HepG2 (cell line): ENCODE data around the gene SEC61G. TPM values are rescaled to one million over a fixed set of nuclear protein-coding genes. Genes with fewer than 3 reads are reported as not detected.

ENCODE experiments used
- CC2D1A ChIP-seq: sonication (generic); formaldehyde crosslinking; IDR thresholded peaks from 2 replicates; pipeline ENCODE4 v1.8.1; 2023; ENCODE audit warnings: mild to moderate bottlenecking, missing genetic modification reagents
- CEBPG ChIP-seq: IDR thresholded peaks from 2 replicates; pipeline ENCODE4 v1.6.1; 2016
- EZH2 ChIP-seq: conservative IDR thresholded peaks from 2 replicates; pipeline ENCODE4 v1.6.1; 2012; ENCODE audit warnings: mild to moderate bottlenecking, low read depth, low read length, moderate library complexity
- GPN1 ChIP-seq: sonication (generic); formaldehyde crosslinking; IDR thresholded peaks from 2 replicates; pipeline ENCODE4 v1.5.1; 2020; ENCODE audit warnings: missing genetic modification reagents, borderline replicate concordance
- HES4 ChIP-seq: sonication (generic); formaldehyde crosslinking; IDR thresholded peaks from 2 replicates; pipeline ENCODE4 v1.9.0; 2021; ENCODE audit warnings: mild to moderate bottlenecking, missing genetic modification reagents, borderline replicate concordance
- HOXA3 ChIP-seq: sonication (generic); formaldehyde crosslinking; IDR thresholded peaks from 2 replicates; pipeline ENCODE4 v1.5.0; 2020; ENCODE audit warnings: missing genetic modification reagents
- NFYC ChIP-seq: IDR thresholded peaks from 2 replicates; pipeline ENCODE4 v1.6.1; 2016; ENCODE audit warnings: missing genetic modification reagents, missing compliant biosample characterization
- RARG ChIP-seq: sonication (generic); formaldehyde crosslinking; IDR thresholded peaks from 2 replicates; pipeline ENCODE4 v1.4.0; 2020; ENCODE audit warnings: low read depth, mild to moderate bottlenecking, missing genetic modification reagents
- RFXANK ChIP-seq: IDR thresholded peaks from 2 replicates; pipeline ENCODE4 v1.6.1; 2016
- SUZ12 ChIP-seq: fragments of 150-350 bp; IDR thresholded peaks from 2 replicates; pipeline ENCODE4 v1.6.1; 2014; ENCODE audit warnings: low read depth, low read length
- TP53 ChIP-seq: sonication (generic); formaldehyde crosslinking; conservative IDR thresholded peaks from 2 replicates; pipeline ENCODE4 v1.4.0; 2020; ENCODE audit warnings: missing genetic modification reagents
- ZBTB20 ChIP-seq: sonication (generic); formaldehyde crosslinking; IDR thresholded peaks from 2 replicates; pipeline ENCODE4 v1.8.1; 2023; ENCODE audit warnings: missing genetic modification reagents, low read depth, mild to moderate bottlenecking, borderline replicate concordance
- ZNF101 ChIP-seq: sonication (generic); formaldehyde crosslinking; IDR thresholded peaks from 2 replicates; pipeline ENCODE4 v1.4.0; 2020; ENCODE audit warnings: mild to moderate bottlenecking, low read depth, missing genetic modification reagents, borderline replicate concordance
- ZNF282 ChIP-seq: fragments of 450-650 bp; IDR thresholded peaks from 2 replicates; pipeline ENCODE4 v1.6.1; 2018; ENCODE audit not compliant: partially characterized antibody
- ZNF33B ChIP-seq: sonication (generic); formaldehyde crosslinking; IDR thresholded peaks from 2 replicates; pipeline ENCODE4 v1.5.1; 2020; ENCODE audit warnings: mild to moderate bottlenecking, missing genetic modification reagents
- ZNF546 ChIP-seq: sonication (generic); formaldehyde crosslinking; conservative IDR thresholded peaks from 2 replicates; pipeline ENCODE4 v1.8.1; 2023; ENCODE audit warnings: mild to moderate bottlenecking, missing genetic modification reagents
- ZNF570 ChIP-seq: sonication (generic); formaldehyde crosslinking; IDR thresholded peaks from 2 replicates; pipeline ENCODE4 v1.4.0; 2020; ENCODE audit warnings: mild to moderate bottlenecking, missing genetic modification reagents, borderline replicate concordance
- ZNF782 ChIP-seq: sonication (generic); formaldehyde crosslinking; IDR thresholded peaks from 2 replicates; pipeline ENCODE4 v1.4.0; 2020; ENCODE audit warnings: missing genetic modification reagents, mild to moderate bottlenecking, borderline replicate concordance
- polyA plus RNA-seq, 8 experiments: library from polyadenylated mRNA; depleted of rRNA in 3 of 8; stranded (reverse) in 7 of 8; unstranded in 1 of 8; fragments of >200 nt; fragmentation: Illumina TruSeq in 4 of 8; extraction: Trizol in 4 of 8; gene quantifications; 2 replicates each; pipeline versions ENCODE4 v1.2.1 to v1.2.3, GENCODE V29; 2011 to 2016; ENCODE audit warnings: low read depth in 4 of 8, missing spikeins in 1 of 8, mixed read lengths in 1 of 8; ENCODE audit not compliant: insufficient read depth in 1 of 8
- total RNA-seq, 5 experiments: library from RNA; depleted of rRNA; stranded (reverse); fragments of >200 nt; fragmentation: Illumina TruSeq; extraction: Trizol; gene quantifications; 2 replicates each; pipeline ENCODE4 v1.2.3, GENCODE V29; 2016; ENCODE audit warnings: low read depth in 1 of 5
- TF ChIP-seq, protein P1 (sequence below): sonication (generic); formaldehyde crosslinking; IDR thresholded peaks from 2 replicates; pipeline ENCODE4 v1.4.0; 2020; ENCODE audit warnings: mild to moderate bottlenecking, missing genetic modification reagents
- TF ChIP-seq, protein P2 (sequence below): sonication (generic); formaldehyde crosslinking; IDR thresholded peaks from 2 replicates; pipeline ENCODE4 v1.4.0; 2020; ENCODE audit warnings: missing genetic modification reagents
- TF ChIP-seq, protein P3 (sequence below): sonication (generic); formaldehyde crosslinking; IDR thresholded peaks from 2 replicates; pipeline ENCODE4 v1.8.0; 2023; ENCODE audit warnings: mild to moderate bottlenecking, missing genetic modification reagents

SEC61G gene
- total and polyA plus RNA-seq, 2 of the 13 experiments (the other 11 are each of a cell fraction or from before 2014, with no cell fraction given), result 126 to 328 TPM

DNA sequence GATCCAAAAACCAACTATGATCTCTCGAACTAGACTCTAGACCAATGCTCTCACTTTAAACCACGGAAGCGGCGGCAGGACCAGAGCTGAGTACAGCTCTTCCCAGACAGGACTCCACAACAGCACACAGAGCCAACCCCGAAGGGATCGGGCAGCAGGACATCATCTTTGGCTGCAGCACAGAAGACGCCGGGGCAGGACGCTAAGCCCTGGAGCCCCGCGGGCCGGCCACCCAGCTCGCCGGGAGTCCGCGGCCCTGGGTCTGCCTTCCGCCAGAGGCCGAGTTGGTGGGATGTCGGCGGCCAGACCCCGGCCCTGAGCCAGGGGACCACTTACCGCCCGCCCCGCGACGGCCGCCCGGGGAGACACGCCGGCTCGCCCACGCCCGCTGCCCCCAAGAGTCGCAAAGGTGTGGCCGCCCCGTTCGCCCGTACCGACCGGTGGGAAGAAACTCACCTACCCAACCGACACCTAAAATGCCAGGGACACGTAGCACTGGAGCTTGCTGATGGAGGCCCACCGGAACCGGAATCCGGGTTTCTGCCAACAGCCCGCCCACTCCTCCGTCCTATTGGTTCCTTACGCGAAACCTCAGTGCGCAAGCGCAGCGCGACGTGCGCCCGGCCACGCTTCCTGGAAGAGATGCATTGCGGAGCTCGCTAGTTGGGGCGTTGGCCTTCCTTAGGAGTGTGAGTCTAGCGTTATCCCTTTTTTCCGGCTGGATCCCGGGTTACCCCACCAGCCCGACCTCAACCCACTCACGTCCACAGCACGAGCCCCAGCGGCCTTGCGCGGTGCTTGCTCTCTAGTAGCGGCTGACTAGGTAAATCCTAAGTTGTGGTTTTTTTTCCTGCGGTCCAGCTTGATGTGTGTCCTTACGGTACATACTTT, at the start of gene SEC61G (continued):
- TF ChIP-seq SUZ12 (no peak), ZBTB20 (CRISPR knock-in tag) (0 out of 2 replicates have a peak, but pooled peaks have one; percentile 4), HOXA3 (CRISPR knock-in tag) (peak; percentile 69; the same call in 1 of the 2 replicates), RFXANK (CRISPR knock-in tag) (no peak), ZNF33B (CRISPR knock-in tag) (0 out of 2 replicates have a peak, but pooled peaks have one; percentile 14), HES4 (CRISPR knock-in tag) (no peak; the same call in 1 of the 2 replicates), ZNF782 (peak; percentile 64; the same call in 1 of the 2 replicates), NFYC (CRISPR knock-in tag) (peak; percentile 91), ZNF282 (no peak), CEBPG (no peak), CC2D1A (CRISPR knock-in tag) (no peak), RARG (no peak), EZH2 (no peak), TP53 (CRISPR knock-in tag) (0 out of 2 replicates have a peak, but pooled peaks have one; percentile 42), ZNF546 (no peak), GPN1 (CRISPR knock-in tag) (no peak), ZNF101 (CRISPR knock-in tag) (no peak), ZNF570 (CRISPR knock-in tag) (no peak)
- TF ChIP-seq, protein P1, sequence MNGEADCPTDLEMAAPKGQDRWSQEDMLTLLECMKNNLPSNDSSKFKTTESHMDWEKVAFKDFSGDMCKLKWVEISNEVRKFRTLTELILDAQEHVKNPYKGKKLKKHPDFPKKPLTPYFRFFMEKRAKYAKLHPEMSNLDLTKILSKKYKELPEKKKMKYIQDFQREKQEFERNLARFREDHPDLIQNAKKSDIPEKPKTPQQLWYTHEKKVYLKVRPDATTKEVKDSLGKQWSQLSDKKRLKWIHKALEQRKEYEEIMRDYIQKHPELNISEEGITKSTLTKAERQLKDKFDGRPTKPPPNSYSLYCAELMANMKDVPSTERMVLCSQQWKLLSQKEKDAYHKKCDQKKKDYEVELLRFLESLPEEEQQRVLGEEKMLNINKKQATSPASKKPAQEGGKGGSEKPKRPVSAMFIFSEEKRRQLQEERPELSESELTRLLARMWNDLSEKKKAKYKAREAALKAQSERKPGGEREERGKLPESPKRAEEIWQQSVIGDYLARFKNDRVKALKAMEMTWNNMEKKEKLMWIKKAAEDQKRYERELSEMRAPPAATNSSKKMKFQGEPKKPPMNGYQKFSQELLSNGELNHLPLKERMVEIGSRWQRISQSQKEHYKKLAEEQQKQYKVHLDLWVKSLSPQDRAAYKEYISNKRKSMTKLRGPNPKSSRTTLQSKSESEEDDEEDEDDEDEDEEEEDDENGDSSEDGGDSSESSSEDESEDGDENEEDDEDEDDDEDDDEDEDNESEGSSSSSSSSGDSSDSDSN (CRISPR knock-in tag), result peak; percentile 70
- TF ChIP-seq, protein P2, sequence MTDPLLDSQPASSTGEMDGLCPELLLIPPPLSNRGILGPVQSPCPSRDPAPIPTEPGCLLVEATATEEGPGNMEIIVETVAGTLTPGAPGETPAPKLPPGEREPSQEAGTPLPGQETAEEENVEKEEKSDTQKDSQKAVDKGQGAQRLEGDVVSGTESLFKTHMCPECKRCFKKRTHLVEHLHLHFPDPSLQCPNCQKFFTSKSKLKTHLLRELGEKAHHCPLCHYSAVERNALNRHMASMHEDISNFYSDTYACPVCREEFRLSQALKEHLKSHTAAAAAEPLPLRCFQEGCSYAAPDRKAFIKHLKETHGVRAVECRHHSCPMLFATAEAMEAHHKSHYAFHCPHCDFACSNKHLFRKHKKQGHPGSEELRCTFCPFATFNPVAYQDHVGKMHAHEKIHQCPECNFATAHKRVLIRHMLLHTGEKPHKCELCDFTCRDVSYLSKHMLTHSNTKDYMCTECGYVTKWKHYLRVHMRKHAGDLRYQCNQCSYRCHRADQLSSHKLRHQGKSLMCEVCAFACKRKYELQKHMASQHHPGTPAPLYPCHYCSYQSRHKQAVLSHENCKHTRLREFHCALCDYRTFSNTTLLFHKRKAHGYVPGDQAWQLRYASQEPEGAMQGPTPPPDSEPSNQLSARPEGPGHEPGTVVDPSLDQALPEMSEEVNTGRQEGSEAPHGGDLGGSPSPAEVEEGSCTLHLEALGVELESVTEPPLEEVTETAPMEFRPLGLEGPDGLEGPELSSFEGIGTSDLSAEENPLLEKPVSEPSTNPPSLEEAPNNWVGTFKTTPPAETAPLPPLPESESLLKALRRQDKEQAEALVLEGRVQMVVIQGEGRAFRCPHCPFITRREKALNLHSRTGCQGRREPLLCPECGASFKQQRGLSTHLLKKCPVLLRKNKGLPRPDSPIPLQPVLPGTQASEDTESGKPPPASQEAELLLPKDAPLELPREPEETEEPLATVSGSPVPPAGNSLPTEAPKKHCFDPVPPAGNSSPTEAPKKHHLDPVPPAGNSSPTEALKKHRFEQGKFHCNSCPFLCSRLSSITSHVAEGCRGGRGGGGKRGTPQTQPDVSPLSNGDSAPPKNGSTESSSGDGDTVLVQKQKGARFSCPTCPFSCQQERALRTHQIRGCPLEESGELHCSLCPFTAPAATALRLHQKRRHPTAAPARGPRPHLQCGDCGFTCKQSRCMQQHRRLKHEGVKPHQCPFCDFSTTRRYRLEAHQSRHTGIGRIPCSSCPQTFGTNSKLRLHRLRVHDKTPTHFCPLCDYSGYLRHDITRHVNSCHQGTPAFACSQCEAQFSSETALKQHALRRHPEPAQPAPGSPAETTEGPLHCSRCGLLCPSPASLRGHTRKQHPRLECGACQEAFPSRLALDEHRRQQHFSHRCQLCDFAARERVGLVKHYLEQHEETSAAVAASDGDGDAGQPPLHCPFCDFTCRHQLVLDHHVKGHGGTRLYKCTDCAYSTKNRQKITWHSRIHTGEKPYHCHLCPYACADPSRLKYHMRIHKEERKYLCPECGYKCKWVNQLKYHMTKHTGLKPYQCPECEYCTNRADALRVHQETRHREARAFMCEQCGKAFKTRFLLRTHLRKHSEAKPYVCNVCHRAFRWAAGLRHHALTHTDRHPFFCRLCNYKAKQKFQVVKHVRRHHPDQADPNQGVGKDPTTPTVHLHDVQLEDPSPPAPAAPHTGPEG (CRISPR knock-in tag), result no peak
- TF ChIP-seq, protein P3, sequence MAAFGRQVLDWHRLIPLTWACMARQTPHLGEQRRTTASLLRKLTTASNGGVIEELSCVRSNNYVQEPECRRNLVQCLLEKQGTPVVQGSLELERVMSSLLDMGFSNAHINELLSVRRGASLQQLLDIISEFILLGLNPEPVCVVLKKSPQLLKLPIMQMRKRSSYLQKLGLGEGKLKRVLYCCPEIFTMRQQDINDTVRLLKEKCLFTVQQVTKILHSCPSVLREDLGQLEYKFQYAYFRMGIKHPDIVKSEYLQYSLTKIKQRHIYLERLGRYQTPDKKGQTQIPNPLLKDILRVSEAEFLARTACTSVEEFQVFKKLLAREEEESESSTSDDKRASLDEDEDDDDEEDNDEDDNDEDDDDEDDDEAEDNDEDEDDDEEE (CRISPR knock-in tag), result 0 out of 2 replicates have a peak, but pooled peaks have one; percentile 19
